Measurements from ENCODE around the gene PPP4R4. TPM values are rescaled to one million over a fixed set of nuclear protein-coding genes. Genes with fewer than 3 reads are reported as not detected.

The PPP4R4 gene
- polyA plus RNA-seq, 1 of the 3 experiments (the other 2 are of a cell fraction) = 2.5 TPM

GRCh38 chr14:94177806-94178205 is 3.7 kb downstream of the PPP4R4 start (continued):
- no peak for TF ChIP-seq USF1 (IDR thresholded peaks at IDR 0.05; ENCODE audit: borderline replicate concordance, low read depth)

GRCh38 chr14:94179244-94179643 is 5.1 kb downstream of the PPP4R4 start:
- DNase-seq = no peak
- TF ChIP-seq CHD2 (IDR thresholded peaks at IDR 0.05; ENCODE audit: low read length, partially characterized antibody) (no peak), YY1 (IDR thresholded peaks at IDR 0.05; ENCODE audit: low read depth) (no peak), MAX (IDR thresholded peaks at IDR 0.05; ENCODE audit: low read depth) (no peak), RCOR1 (IDR thresholded peaks at IDR 0.05; ENCODE audit: low read length) (no peak), TCF12 (IDR thresholded peaks at IDR 0.05) (no peak), JUND (IDR thresholded peaks at IDR 0.05) (no peak)
- H3K4me3 ChIP-seq (ENCODE audit: low read depth in 2 of 2, low read length in 1 of 2) = no peak overlapping the region
- peaks cover 4% of the 10 kb centered on the region for H3F3A ChIP-seq (replicated peaks; ENCODE audit: insufficient read depth)
- H3K9ac ChIP-seq = no peak overlapping the region
- no peak overlapping the region for H3K4me2 ChIP-seq
- H3K9me2 ChIP-seq = no peaks in the 10 kb centered on the region
- no peaks in the 10 kb centered on the region for H4K20me1 ChIP-seq (ENCODE audit: insufficient read depth)
- H3K36me3 ChIP-seq (replicated peaks in 1 of 2; ENCODE audit: control insufficient read depth in 1 of 2, insufficient read depth in 2 of 2, low read length in 1 of 2) = peaks cover 0 to 4% of the 10 kb centered on the region in 2 experiments
- peaks cover 20% of the 10 kb centered on the region for H3K79me2 ChIP-seq (ENCODE audit: insufficient read depth)
- H3K27me3 ChIP-seq (ENCODE audit: insufficient read depth) = no peaks in the 10 kb centered on the region
- POLR2A ChIA-PET = no interaction called here
- no peaks in the 10 kb centered on the region for H3K9me3 ChIP-seq
- CTCF ChIA-PET = interaction anchor here (0.6 to 5.6 kb wide), 7 partner anchors 10 to 240 kb away, joined by 3 to 43 read pairs (median 18); no protein-coding TSS in a partner anchor
- no peak overlapping the region for H2AFZ ChIP-seq (ENCODE audit: low read depth)
- H3K27ac ChIP-seq (ENCODE audit: low read depth in 2 of 2, low read length in 1 of 2) = no peak overlapping the region
- H3K4me1 ChIP-seq (ENCODE audit: control insufficient read depth in 1 of 2, insufficient read depth in 2 of 2, low read depth in 1 of 2, low read length in 1 of 2) = peaks cover 3 to 4% of the 10 kb centered on the region in 2 experiments; a peak in 3 of 4 replicates
- 71% methylated on average over 2 of the region's 2 CpGs for WGBS (ENCODE audit: low lambda C conversion rate)

GRCh38 chr14:94180655-94181271 is 6.6 kb downstream of the PPP4R4 start:
- POLR2A ChIA-PET = no interaction called here
- H3K79me2 ChIP-seq (ENCODE audit: insufficient read depth) = peaks cover 20% of the 10 kb centered on the region
- no peaks in the 10 kb centered on the region for H3K27me3 ChIP-seq (ENCODE audit: insufficient read depth)
- peaks cover 4% of the 10 kb centered on the region for H3F3A ChIP-seq (replicated peaks; ENCODE audit: insufficient read depth)
- H2AFZ ChIP-seq (ENCODE audit: low read depth) = peak overlapping the region; percentile 34; the same call in 1 of the 2 replicates
- DNase-seq = peak; percentile 38
- CTCF ChIA-PET = interaction anchor here (0.5 to 5.6 kb wide), 29 partner anchors 8 to 526 kb away, joined by 3 to 43 read pairs (median 3); no protein-coding TSS in a partner anchor
- H3K4me2 ChIP-seq = peak overlapping the region; percentile 66
- no peaks in the 10 kb centered on the region for H4K20me1 ChIP-seq (ENCODE audit: insufficient read depth)
- peak overlapping the region; percentile 21 to 38; a peak in 2 of 4 replicates for H3K4me3 ChIP-seq (ENCODE audit: low read depth in 2 of 2, low read length in 1 of 2)
- TF ChIP-seq RAD21 (IDR thresholded peaks at IDR 0.05; ENCODE audit: low read length) (peak; percentile 71), CTCF (IDR thresholded peaks at IDR 0.05) (peak; percentile 77), SMC3 (IDR thresholded peaks at IDR 0.05; ENCODE audit: low read depth, low read length) (peak; percentile 36; the same call in 1 of the 2 replicates), MEF2A (IDR thresholded peaks at IDR 0.05; ENCODE audit: borderline replicate concordance, low read depth) (no peak), TEAD4 (IDR thresholded peaks at IDR 0.05; ENCODE audit: borderline replicate concordance, insufficient read depth) (no peak)
- H3K9ac ChIP-seq = peak overlapping the region; percentile 23; the same call in 1 of the 2 replicates
- peaks cover 0 to 4% of the 10 kb centered on the region in 2 experiments for H3K36me3 ChIP-seq (replicated peaks in 1 of 2; ENCODE audit: control insufficient read depth in 1 of 2, insufficient read depth in 2 of 2, low read length in 1 of 2)
- peaks cover 0 to 3% of the 10 kb centered on the region in 2 experiments; a peak in 2 of 4 replicates for H3K4me1 ChIP-seq (ENCODE audit: control insufficient read depth in 1 of 2, insufficient read depth in 2 of 2, low read depth in 1 of 2, low read length in 1 of 2)
- no peaks in the 10 kb centered on the region for H3K9me2 ChIP-seq
- peak overlapping the region in 1 of 2 experiments; percentile 34; a peak in 1 of 4 replicates for H3K27ac ChIP-seq (ENCODE audit: low read depth in 2 of 2, low read length in 1 of 2)
- WGBS (ENCODE audit: low lambda C conversion rate) = 6% methylated on average over 4 of the region's 4 CpGs
- H3K9me3 ChIP-seq = no peaks in the 10 kb centered on the region
